Measurements from ENCODE around the gene WASF3. TPM values are rescaled to one million over a fixed set of nuclear protein-coding genes. Genes with fewer than 3 reads are reported as not detected.

The WASF3 gene
- total RNA-seq, 1 donor from 2014 or later: 20.0 TPM

GRCh38 chr13:26660185-26660584 is 102.7 kb downstream of the WASF3 start:
- no peaks in the 10 kb centered on the region for H3K27me3 Mint-ChIP-seq (ENCODE audit: unreplicated experiment)
- peaks cover 2% of the 10 kb centered on the region for H3K4me1 Mint-ChIP-seq (ENCODE audit: unreplicated experiment)
- TF ChIP-seq CTCF (IDR thresholded peaks at IDR 0.05): no peak
- no peaks in the 10 kb centered on the region for H3K36me3 Mint-ChIP-seq (ENCODE audit: unreplicated experiment)
- no peak overlapping the region for H3K27ac Mint-ChIP-seq (ENCODE audit: unreplicated experiment)
- DNase-seq (ENCODE audit: extremely low spot score, unreplicated experiment): no peak
- no peaks in the 10 kb centered on the region for H3K9me3 Mint-ChIP-seq (ENCODE audit: unreplicated experiment)
- no peak overlapping the region for H3K4me3 Mint-ChIP-seq (ENCODE audit: unreplicated experiment)

- no peaks in the 10 kb centered on the region for H3K9me3 Mint-ChIP-seq (ENCODE audit: unreplicated experiment)
- H3K27me3 Mint-ChIP-seq (ENCODE audit: unreplicated experiment): no peaks in the 10 kb centered on the region
- TF ChIP-seq CTCF (IDR thresholded peaks at IDR 0.05): no peak
- H3K36me3 Mint-ChIP-seq (ENCODE audit: unreplicated experiment): no peaks in the 10 kb centered on the region
- no peak overlapping the region for H3K4me3 Mint-ChIP-seq (ENCODE audit: unreplicated experiment)
- H3K27ac Mint-ChIP-seq (ENCODE audit: unreplicated experiment): no peak overlapping the region
- peaks cover 2% of the 10 kb centered on the region for H3K4me1 Mint-ChIP-seq (ENCODE audit: unreplicated experiment)
- DNase-seq (ENCODE audit: extremely low spot score, unreplicated experiment): no peak
Measured at GRCh38 chr13:26660766-26661165, 103.3 kb downstream of the WASF3 start.

- no peak for DNase-seq (ENCODE audit: extremely low spot score, unreplicated experiment)
- no peak for TF ChIP-seq CTCF (IDR thresholded peaks at IDR 0.05)
- Mint-ChIP-seq H3K4me1 (ENCODE audit: unreplicated experiment) (peaks cover 4% of the 10 kb centered on the region), H3K9me3 (ENCODE audit: unreplicated experiment) (no peaks in the 10 kb centered on the region), H3K27ac (ENCODE audit: unreplicated experiment) (no peak overlapping the region), H3K27me3 (ENCODE audit: unreplicated experiment) (no peaks in the 10 kb centered on the region), H3K4me3 (ENCODE audit: unreplicated experiment) (no peak overlapping the region), H3K36me3 (ENCODE audit: unreplicated experiment) (peaks cover 9% of the 10 kb centered on the region)
Measured at GRCh38 chr13:26663791-26664190, 106.3 kb downstream of the WASF3 start.

- no peak for DNase-seq (ENCODE audit: extremely low spot score, unreplicated experiment)
- Mint-ChIP-seq H3K4me1 (ENCODE audit: unreplicated experiment) (peaks cover 4% of the 10 kb centered on the region), H3K36me3 (ENCODE audit: unreplicated experiment) (peaks cover 9% of the 10 kb centered on the region), H3K27me3 (ENCODE audit: unreplicated experiment) (no peaks in the 10 kb centered on the region), H3K4me3 (ENCODE audit: unreplicated experiment) (no peak overlapping the region), H3K9me3 (ENCODE audit: unreplicated experiment) (no peaks in the 10 kb centered on the region), H3K27ac (ENCODE audit: unreplicated experiment) (no peak overlapping the region)
- TF ChIP-seq CTCF (IDR thresholded peaks at IDR 0.05): no peak
Measured at GRCh38 chr13:26664286-26664685, 106.8 kb downstream of the WASF3 start.

- Mint-ChIP-seq H3K36me3 (ENCODE audit: unreplicated experiment) (peaks cover 9% of the 10 kb centered on the region), H3K9me3 (ENCODE audit: unreplicated experiment) (no peaks in the 10 kb centered on the region), H3K27ac (ENCODE audit: unreplicated experiment) (no peak overlapping the region), H3K4me1 (ENCODE audit: unreplicated experiment) (peaks cover 4% of the 10 kb centered on the region), H3K27me3 (ENCODE audit: unreplicated experiment) (no peaks in the 10 kb centered on the region), H3K4me3 (ENCODE audit: unreplicated experiment) (no peak overlapping the region)
- DNase-seq (ENCODE audit: extremely low spot score, unreplicated experiment): no peak
- no peak for TF ChIP-seq CTCF (IDR thresholded peaks at IDR 0.05)
Measured at GRCh38 chr13:26664876-26665275, 107.4 kb downstream of the WASF3 start.

All from osteocyte (in vitro differentiated cells).